ENCODE data around the gene FCAMR. TPM values are rescaled to one million over a fixed set of nuclear protein-coding genes. Genes with fewer than 3 reads are reported as not detected.
"Not testable (repeated sequence)": the region's sequence is repeated elsewhere in the genome, so short reads cannot be mapped to it uniquely, and the experiment has no call there.

FCAMR gene
- total RNA-seq, 1 experiment from 2014 or later: not detected

GRCh38 chr1:206923961-206924557 lies 46.2 kb downstream of the FCAMR start:
- H3K27me3 ChIP-seq (ENCODE audit: control insufficient read depth, insufficient read depth, low read length); H3K36me3 ChIP-seq (replicated peaks; ENCODE audit: control insufficient read depth, insufficient read depth, low read length); DNase-seq; H3K4me3 ChIP-seq (ENCODE audit: insufficient read depth, low read depth, low read length): not testable (repeated sequence)

GRCh38 chr1:206923009-206923960 lies 47.0 kb downstream of the FCAMR start:
- Histone ChIP-seq H3K4me3 (ENCODE audit: insufficient read depth, low read depth, low read length) (no peak overlapping the region), H3K27me3 (ENCODE audit: control insufficient read depth, insufficient read depth, low read length) (no peaks in the 10 kb centered on the region), H3K36me3 (replicated peaks; ENCODE audit: control insufficient read depth, insufficient read depth, low read length) (no peaks in the 10 kb centered on the region)
- DNase-seq: no peak

GRCh38 chr1:206922524-206922923 lies 47.7 kb downstream of the FCAMR start:
- DNase-seq: no peak
- Histone ChIP-seq H3K4me3 (ENCODE audit: insufficient read depth, low read depth, low read length) (no peak overlapping the region), H3K36me3 (replicated peaks; ENCODE audit: control insufficient read depth, insufficient read depth, low read length) (no peaks in the 10 kb centered on the region), H3K27me3 (ENCODE audit: control insufficient read depth, insufficient read depth, low read length) (no peaks in the 10 kb centered on the region)

GRCh38 chr1:206921772-206922265 lies 48.4 kb downstream of the FCAMR start, which contains the start of gene FCMR:
FCMR (minus strand) TSS chr1:206921941; CDS start chr1:206921854, 87 bp downstream.
- Histone ChIP-seq H3K27me3 (ENCODE audit: control insufficient read depth, insufficient read depth, low read length) (no peaks in the 10 kb centered on the region; the same call in 1 of the 2 replicates), H3K36me3 (replicated peaks; ENCODE audit: control insufficient read depth, insufficient read depth, low read length) (no peaks in the 10 kb centered on the region), H3K4me3 (ENCODE audit: insufficient read depth, low read depth, low read length) (no peak within 1 kb of the TSS)
- no peak for DNase-seq

- no peak for DNase-seq
- no peak overlapping the region for H3K4me3 ChIP-seq (ENCODE audit: insufficient read depth, low read depth, low read length)
- H3K27me3 ChIP-seq (ENCODE audit: control insufficient read depth, insufficient read depth, low read length): peaks cover 2% of the 10 kb centered on the region; the same call in 1 of the 2 replicates
- no peaks in the 10 kb centered on the region for H3K36me3 ChIP-seq (replicated peaks; ENCODE audit: control insufficient read depth, insufficient read depth, low read length)
These were observed 52.2 kb downstream of the FCAMR start for GRCh38 chr1:206918076-206918475.

GRCh38 chr1:206916000-206916709 lies 54.1 kb downstream of the FCAMR start:
- Histone ChIP-seq H3K4me3 (ENCODE audit: insufficient read depth, low read depth, low read length) (no peak overlapping the region), H3K27me3 (ENCODE audit: control insufficient read depth, insufficient read depth, low read length) (peaks cover 2% of the 10 kb centered on the region; the same call in 1 of the 2 replicates), H3K36me3 (replicated peaks; ENCODE audit: control insufficient read depth, insufficient read depth, low read length) (no peaks in the 10 kb centered on the region)
- no peak for DNase-seq

- Histone ChIP-seq H3K27me3 (ENCODE audit: control insufficient read depth, insufficient read depth, low read length) (peaks cover 9% of the 10 kb centered on the region), H3K36me3 (replicated peaks; ENCODE audit: control insufficient read depth, insufficient read depth, low read length) (no peaks in the 10 kb centered on the region), H3K4me3 (ENCODE audit: insufficient read depth, low read depth, low read length) (no peak overlapping the region)
- no peak for DNase-seq
These were observed 55.1 kb downstream of the FCAMR start for GRCh38 chr1:206915030-206915735.

GRCh38 chr1:206913766-206914537 lies 56.3 kb downstream of the FCAMR start:
- no peaks in the 10 kb centered on the region for H3K36me3 ChIP-seq (replicated peaks; ENCODE audit: control insufficient read depth, insufficient read depth, low read length)
- H3K27me3 ChIP-seq (ENCODE audit: control insufficient read depth, insufficient read depth, low read length): peaks cover 22% of the 10 kb centered on the region
- DNase-seq: no peak
- H3K4me3 ChIP-seq (ENCODE audit: insufficient read depth, low read depth, low read length): no peak overlapping the region

GRCh38 chr1:206912445-206913095 lies 57.7 kb downstream of the FCAMR start:
- Histone ChIP-seq H3K36me3 (replicated peaks; ENCODE audit: control insufficient read depth, insufficient read depth, low read length) (no peaks in the 10 kb centered on the region), H3K27me3 (ENCODE audit: control insufficient read depth, insufficient read depth, low read length) (peaks cover 35% of the 10 kb centered on the region), H3K4me3 (ENCODE audit: insufficient read depth, low read depth, low read length) (no peak overlapping the region)
- DNase-seq: peak; percentile 79

- no peaks in the 10 kb centered on the region for H3K36me3 ChIP-seq (replicated peaks; ENCODE audit: control insufficient read depth, insufficient read depth, low read length)
- H3K27me3 ChIP-seq (ENCODE audit: control insufficient read depth, insufficient read depth, low read length): peaks cover 41% of the 10 kb centered on the region
- DNase-seq: peak; percentile 67
- no peak overlapping the region for H3K4me3 ChIP-seq (ENCODE audit: insufficient read depth, low read depth, low read length)
These were observed 59.1 kb downstream of the FCAMR start for GRCh38 chr1:206911064-206911663.

- H3K27me3 ChIP-seq (ENCODE audit: control insufficient read depth, insufficient read depth, low read length): peaks cover 41% of the 10 kb centered on the region
- H3K36me3 ChIP-seq (replicated peaks; ENCODE audit: control insufficient read depth, insufficient read depth, low read length): no peaks in the 10 kb centered on the region
- peak; percentile 56 for DNase-seq
- H3K4me3 ChIP-seq (ENCODE audit: insufficient read depth, low read depth, low read length): peak overlapping the region; percentile 60
These were observed 60.4 kb downstream of the FCAMR start for GRCh38 chr1:206909883-206910318.

- H3K36me3 ChIP-seq (replicated peaks; ENCODE audit: control insufficient read depth, insufficient read depth, low read length): no peaks in the 10 kb centered on the region
- H3K27me3 ChIP-seq (ENCODE audit: control insufficient read depth, insufficient read depth, low read length): peaks cover 41% of the 10 kb centered on the region
- DNase-seq: peak; percentile 95
- peak overlapping the region; percentile 60 for H3K4me3 ChIP-seq (ENCODE audit: insufficient read depth, low read depth, low read length)
These were observed 60.9 kb downstream of the FCAMR start for GRCh38 chr1:206909161-206909882.

All from H7 (cell line).